DND-41 (cell line): ENCODE data around the gene FBXO33.

Source experiments
- EZH2 ChIP-seq: IDR thresholded peaks from 3 replicates; pipeline ENCODE4 v1.6.1; 2012; ENCODE audit warnings: borderline replicate concordance, low read depth, mild to moderate bottlenecking, moderate library complexity, low read length, inconsistent platforms; ENCODE audit not compliant: severe bottlenecking
- TF ChIP-seq, protein P1 (sequence below): IDR thresholded peaks from 2 replicates; pipeline ENCODE4 v1.5.1; 2012; ENCODE audit warnings: borderline replicate concordance, low read length, moderate library complexity, mild to moderate bottlenecking; ENCODE audit not compliant: poor library complexity, severe bottlenecking; ENCODE audit errors: extremely low read depth

DNA sequence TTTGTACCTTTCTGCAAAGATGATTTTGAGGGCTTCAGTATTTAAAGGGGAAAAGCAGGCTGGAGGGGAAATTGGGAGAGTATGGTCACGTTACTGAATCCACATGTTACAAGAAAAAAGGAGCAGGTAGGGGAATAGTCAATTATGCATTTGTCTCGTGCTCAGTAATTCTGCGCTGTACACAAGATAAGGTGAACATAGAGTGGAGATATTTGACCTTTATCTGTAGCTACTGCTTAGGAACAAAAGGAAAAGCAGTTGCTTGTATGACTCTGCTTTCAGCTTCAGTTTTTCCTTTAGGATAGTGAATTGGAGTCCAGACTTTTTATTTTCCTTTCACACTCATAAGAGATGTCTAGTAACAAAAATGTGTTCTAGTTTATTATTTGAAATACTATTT is 49.8 kb downstream of the FBXO33 start:
- TF ChIP-seq, protein P1, sequence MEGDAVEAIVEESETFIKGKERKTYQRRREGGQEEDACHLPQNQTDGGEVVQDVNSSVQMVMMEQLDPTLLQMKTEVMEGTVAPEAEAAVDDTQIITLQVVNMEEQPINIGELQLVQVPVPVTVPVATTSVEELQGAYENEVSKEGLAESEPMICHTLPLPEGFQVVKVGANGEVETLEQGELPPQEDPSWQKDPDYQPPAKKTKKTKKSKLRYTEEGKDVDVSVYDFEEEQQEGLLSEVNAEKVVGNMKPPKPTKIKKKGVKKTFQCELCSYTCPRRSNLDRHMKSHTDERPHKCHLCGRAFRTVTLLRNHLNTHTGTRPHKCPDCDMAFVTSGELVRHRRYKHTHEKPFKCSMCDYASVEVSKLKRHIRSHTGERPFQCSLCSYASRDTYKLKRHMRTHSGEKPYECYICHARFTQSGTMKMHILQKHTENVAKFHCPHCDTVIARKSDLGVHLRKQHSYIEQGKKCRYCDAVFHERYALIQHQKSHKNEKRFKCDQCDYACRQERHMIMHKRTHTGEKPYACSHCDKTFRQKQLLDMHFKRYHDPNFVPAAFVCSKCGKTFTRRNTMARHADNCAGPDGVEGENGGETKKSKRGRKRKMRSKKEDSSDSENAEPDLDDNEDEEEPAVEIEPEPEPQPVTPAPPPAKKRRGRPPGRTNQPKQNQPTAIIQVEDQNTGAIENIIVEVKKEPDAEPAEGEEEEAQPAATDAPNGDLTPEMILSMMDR, result no peak
- TF ChIP-seq EZH2, result no peak
